ENCODE data around the gene TTLL7. TPM values are rescaled to one million over a fixed set of nuclear protein-coding genes. Genes with fewer than 3 reads are reported as not detected.

TTLL7 gene
- total RNA-seq, 1 donor from 2014 or later: 0.79 TPM

DNA sequence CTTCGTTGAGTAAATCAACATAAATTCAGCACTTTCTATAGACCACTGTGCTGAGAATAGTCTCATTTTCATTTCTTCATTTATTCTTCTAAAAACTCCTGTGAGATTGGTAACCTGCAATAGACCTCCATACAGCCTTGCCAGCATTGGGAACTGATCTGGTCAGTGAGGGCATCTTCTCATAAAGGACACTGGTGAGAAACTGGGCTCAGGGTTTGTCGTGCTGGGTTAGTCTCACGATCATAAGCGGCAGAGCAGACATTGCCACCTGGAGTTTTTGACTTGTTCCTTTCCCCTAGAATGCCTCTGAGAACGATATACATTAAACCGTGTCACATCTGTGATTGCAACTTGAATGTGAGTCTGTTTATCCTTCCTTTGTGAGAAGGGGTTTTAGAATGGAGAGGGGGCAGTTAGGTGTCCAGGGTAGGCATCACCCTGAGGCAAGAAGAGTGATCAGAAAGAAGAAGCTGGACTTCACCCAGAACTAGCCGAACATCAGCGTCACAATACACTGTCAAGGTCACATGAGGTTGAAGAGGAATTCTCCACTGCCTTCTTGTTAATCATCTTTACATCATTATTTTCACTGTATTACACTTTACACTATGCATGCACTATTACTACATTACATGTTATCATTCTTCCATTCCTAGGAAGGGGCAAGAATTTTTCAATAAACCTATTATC is 1.4 kb upstream of the TTLL7 start:
- TF ChIP-seq, protein P1, sequence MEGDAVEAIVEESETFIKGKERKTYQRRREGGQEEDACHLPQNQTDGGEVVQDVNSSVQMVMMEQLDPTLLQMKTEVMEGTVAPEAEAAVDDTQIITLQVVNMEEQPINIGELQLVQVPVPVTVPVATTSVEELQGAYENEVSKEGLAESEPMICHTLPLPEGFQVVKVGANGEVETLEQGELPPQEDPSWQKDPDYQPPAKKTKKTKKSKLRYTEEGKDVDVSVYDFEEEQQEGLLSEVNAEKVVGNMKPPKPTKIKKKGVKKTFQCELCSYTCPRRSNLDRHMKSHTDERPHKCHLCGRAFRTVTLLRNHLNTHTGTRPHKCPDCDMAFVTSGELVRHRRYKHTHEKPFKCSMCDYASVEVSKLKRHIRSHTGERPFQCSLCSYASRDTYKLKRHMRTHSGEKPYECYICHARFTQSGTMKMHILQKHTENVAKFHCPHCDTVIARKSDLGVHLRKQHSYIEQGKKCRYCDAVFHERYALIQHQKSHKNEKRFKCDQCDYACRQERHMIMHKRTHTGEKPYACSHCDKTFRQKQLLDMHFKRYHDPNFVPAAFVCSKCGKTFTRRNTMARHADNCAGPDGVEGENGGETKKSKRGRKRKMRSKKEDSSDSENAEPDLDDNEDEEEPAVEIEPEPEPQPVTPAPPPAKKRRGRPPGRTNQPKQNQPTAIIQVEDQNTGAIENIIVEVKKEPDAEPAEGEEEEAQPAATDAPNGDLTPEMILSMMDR (IDR thresholded peaks at IDR 0.05; ENCODE audit: insufficient read depth, low read length, severe bottlenecking): no peak
- Histone ChIP-seq H3K4me3 (ENCODE audit: low read depth, low read length) (no peak overlapping the region), H3K27me3 (ENCODE audit: control insufficient read depth, insufficient read depth, low read length) (no peaks in the 10 kb centered on the region), H3K36me3 (ENCODE audit: control insufficient read depth, insufficient read depth, low read length) (no peaks in the 10 kb centered on the region)
- DNase-seq (ENCODE audit: low read depth) (no peak), FAIRE-seq (no peak)

DNA sequence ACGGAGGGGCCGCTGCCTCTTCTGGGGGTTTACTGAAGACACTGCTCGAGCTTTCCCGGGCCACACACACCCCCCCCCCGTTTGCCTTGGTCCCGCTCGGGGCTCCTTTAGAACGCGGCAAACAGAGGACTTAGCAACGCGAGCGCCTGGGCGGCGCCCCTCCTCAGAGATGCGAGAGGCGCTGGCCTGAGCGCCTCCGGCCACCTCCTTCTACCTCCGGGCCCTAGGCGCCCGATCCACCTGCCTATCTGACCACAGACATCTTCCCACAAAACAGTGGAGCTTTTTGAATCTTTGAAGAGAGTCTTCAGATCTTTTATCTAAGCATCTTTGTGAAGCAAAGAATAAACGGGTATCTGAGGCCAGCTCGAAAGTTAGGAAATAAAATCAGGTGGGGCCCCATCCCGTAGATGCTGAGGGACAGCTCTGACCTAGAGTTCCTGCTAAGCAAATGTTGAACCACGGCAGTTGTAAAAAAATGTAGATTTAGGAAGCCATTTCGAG is 436 bp upstream of the TTLL7 start:
- peak; percentile 44 for DNase-seq (ENCODE audit: low read depth)
- TF ChIP-seq, protein P1 (IDR thresholded peaks at IDR 0.05; ENCODE audit: insufficient read depth, low read length, severe bottlenecking): no peak
- FAIRE-seq: no peak
- H3K27me3 ChIP-seq (ENCODE audit: control insufficient read depth, insufficient read depth, low read length): no peaks in the 10 kb centered on the region
- peak overlapping the region; percentile 80 for H3K4me3 ChIP-seq (ENCODE audit: low read depth, low read length)
- H3K36me3 ChIP-seq (ENCODE audit: control insufficient read depth, insufficient read depth, low read length): no peaks in the 10 kb centered on the region

DNA sequence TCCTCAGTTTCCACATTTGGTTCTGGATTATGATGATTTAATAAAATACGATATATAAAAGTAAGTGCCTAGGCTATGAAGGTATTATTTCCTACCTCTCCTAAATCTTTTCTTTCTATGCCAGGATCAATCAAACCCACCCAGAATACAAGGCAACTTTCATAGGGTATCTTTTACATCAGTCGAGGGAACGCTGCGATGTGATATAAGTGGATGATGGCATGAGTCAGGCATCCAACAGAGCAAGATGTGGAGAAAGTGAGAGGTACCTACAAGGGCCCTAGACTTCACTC is 781 bp downstream of the TTLL7 start:
- H3K36me3 ChIP-seq (ENCODE audit: control insufficient read depth, insufficient read depth, low read length): no peaks in the 10 kb centered on the region
- H3K27me3 ChIP-seq (ENCODE audit: control insufficient read depth, insufficient read depth, low read length): no peaks in the 10 kb centered on the region
- no peak for DNase-seq (ENCODE audit: low read depth)
- H3K4me3 ChIP-seq (ENCODE audit: low read depth, low read length): peak overlapping the region; percentile 80
- TF ChIP-seq, protein P1 (IDR thresholded peaks at IDR 0.05; ENCODE audit: insufficient read depth, low read length, severe bottlenecking): no peak
- FAIRE-seq: no peak

DNA sequence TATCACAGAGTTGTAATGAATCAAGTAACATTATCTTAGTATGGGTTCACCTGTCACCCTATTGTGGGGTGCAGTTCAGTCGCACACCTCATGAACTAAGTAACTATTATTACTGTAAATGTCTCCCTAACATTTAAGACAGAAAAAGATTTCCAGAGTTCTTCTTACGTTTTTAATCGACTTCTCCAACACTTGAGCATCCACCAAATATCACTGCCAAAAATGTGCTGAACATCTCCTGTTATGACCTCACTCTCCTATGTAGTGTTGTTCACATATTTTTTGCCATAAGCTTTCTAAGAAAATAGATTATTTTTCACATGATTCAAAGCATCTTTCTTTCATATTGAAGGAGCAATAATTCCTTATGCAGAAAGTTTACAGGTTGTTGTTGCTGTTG is 1.3 kb downstream of the TTLL7 start:
- Histone ChIP-seq H3K4me3 (ENCODE audit: low read depth, low read length) (no peak overlapping the region), H3K36me3 (ENCODE audit: control insufficient read depth, insufficient read depth, low read length) (no peaks in the 10 kb centered on the region), H3K27me3 (ENCODE audit: control insufficient read depth, insufficient read depth, low read length) (no peaks in the 10 kb centered on the region)
- TF ChIP-seq, protein P1 (IDR thresholded peaks at IDR 0.05; ENCODE audit: insufficient read depth, low read length, severe bottlenecking): no peak
- no peak for FAIRE-seq
- no peak for DNase-seq (ENCODE audit: low read depth)

DNA sequence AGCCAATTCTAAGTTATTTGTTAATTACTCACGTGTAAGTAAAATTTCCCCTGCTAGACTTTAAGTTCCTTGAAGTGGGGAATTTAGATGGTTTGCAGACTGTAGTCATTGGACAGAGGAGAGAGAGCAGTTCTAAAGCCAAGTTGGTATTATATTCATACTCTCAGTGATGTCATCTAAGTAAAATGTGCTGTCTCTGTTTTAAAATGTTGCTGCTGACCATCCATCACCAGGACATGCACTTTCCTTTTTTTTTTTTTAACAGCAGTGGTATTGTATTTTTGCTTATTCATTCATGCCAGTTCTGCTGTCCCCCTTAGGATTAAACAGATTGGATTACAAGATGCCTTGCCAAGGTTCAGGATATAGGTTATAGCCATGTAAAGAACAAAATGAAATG is 2.3 kb downstream of the TTLL7 start:
- TF ChIP-seq, protein P1 (IDR thresholded peaks at IDR 0.05; ENCODE audit: insufficient read depth, low read length, severe bottlenecking): no peak
- H3K36me3 ChIP-seq (ENCODE audit: control insufficient read depth, insufficient read depth, low read length): no peaks in the 10 kb centered on the region
- H3K4me3 ChIP-seq (ENCODE audit: low read depth, low read length): no peak overlapping the region
- peak; percentile 10 for DNase-seq (ENCODE audit: low read depth)
- FAIRE-seq: no peak
- H3K27me3 ChIP-seq (ENCODE audit: control insufficient read depth, insufficient read depth, low read length): no peaks in the 10 kb centered on the region

DNA sequence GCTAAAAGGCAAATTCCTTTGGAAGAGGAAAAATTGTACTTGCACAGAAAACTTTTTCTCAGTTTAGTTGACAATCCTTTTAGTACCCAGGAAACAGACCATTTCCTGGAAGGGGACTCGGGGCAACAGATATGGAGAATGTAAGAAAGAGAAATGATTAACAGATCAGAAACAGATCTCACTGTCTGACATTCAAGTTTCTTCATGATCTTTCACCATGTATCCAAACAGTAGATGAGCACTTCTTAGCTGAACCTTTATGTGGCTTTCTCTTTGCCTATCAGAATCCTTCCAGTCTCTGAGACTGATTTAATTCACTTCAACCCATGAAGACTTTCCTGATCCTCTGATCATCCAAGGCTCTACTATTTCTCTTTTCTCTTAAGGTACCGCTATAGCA is 2.7 kb downstream of the TTLL7 start:
- Histone ChIP-seq H3K4me3 (ENCODE audit: low read depth, low read length) (no peak overlapping the region), H3K36me3 (ENCODE audit: control insufficient read depth, insufficient read depth, low read length) (no peaks in the 10 kb centered on the region), H3K27me3 (ENCODE audit: control insufficient read depth, insufficient read depth, low read length) (no peaks in the 10 kb centered on the region)
- FAIRE-seq (no peak), DNase-seq (ENCODE audit: low read depth) (no peak)
- TF ChIP-seq, protein P1 (IDR thresholded peaks at IDR 0.05; ENCODE audit: insufficient read depth, low read length, severe bottlenecking): no peak

All from bronchial epithelial cell (primary cell).